ENCODE data around the gene NTN1.

DNA sequence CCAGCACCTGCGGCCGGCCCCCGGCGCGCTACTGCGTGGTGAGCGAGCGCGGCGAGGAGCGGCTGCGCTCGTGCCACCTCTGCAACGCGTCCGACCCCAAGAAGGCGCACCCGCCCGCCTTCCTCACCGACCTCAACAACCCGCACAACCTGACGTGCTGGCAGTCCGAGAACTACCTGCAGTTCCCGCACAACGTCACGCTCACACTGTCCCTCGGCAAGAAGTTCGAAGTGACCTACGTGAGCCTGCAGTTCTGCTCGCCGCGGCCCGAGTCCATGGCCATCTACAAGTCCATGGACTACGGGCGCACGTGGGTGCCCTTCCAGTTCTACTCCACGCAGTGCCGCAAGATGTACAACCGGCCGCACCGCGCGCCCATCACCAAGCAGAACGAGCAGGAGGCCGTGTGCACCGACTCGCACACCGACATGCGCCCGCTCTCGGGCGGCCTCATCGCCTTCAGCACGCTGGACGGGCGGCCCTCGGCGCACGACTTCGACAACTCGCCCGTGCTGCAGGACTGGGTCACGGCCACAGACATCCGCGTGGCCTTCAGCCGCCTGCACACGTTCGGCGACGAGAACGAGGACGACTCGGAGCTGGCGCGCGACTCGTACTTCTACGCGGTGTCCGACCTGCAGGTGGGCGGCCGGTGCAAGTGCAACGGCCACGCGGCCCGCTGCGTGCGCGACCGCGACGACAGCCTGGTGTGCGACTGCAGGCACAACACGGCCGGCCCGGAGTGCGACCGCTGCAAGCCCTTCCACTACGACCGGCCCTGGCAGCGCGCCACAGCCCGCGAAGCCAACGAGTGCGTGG, 1.5 kb downstream of the NTN1 start:
- no peak for TF ChIP-seq EZH2 (IDR thresholded peaks at IDR 0.05)
- no peak for TF ChIP-seq POLR2A (IDR thresholded peaks at IDR 0.05; ENCODE audit: borderline replicate concordance, extremely low read depth, insufficient read depth, insufficient read length)
- TF ChIP-seq, protein P1, sequence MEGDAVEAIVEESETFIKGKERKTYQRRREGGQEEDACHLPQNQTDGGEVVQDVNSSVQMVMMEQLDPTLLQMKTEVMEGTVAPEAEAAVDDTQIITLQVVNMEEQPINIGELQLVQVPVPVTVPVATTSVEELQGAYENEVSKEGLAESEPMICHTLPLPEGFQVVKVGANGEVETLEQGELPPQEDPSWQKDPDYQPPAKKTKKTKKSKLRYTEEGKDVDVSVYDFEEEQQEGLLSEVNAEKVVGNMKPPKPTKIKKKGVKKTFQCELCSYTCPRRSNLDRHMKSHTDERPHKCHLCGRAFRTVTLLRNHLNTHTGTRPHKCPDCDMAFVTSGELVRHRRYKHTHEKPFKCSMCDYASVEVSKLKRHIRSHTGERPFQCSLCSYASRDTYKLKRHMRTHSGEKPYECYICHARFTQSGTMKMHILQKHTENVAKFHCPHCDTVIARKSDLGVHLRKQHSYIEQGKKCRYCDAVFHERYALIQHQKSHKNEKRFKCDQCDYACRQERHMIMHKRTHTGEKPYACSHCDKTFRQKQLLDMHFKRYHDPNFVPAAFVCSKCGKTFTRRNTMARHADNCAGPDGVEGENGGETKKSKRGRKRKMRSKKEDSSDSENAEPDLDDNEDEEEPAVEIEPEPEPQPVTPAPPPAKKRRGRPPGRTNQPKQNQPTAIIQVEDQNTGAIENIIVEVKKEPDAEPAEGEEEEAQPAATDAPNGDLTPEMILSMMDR (IDR thresholded peaks at IDR 0.05 in 2 of 3, conservative IDR thresholded peaks at IDR 0.05 in 1 of 3; ENCODE audit: borderline replicate concordance in 1 of 3, insufficient read depth in 1 of 3, low read depth in 2 of 3, low read length in 2 of 3): no peak
- TF ChIP-seq, protein P2, sequence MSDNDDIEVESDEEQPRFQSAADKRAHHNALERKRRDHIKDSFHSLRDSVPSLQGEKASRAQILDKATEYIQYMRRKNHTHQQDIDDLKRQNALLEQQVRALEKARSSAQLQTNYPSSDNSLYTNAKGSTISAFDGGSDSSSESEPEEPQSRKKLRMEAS (IDR thresholded peaks at IDR 0.05): no peak
- no peak for TF ChIP-seq JUND (IDR thresholded peaks at IDR 0.05)
- TF ChIP-seq ELF1 (IDR thresholded peaks at IDR 0.05; ENCODE audit: borderline replicate concordance, low read depth): no peak
- TF ChIP-seq TCF7L2 (IDR thresholded peaks at IDR 0.05; ENCODE audit: borderline replicate concordance, extremely low read depth, insufficient read depth, insufficient read length): no peak
- TF ChIP-seq YY1 (IDR thresholded peaks at IDR 0.05; ENCODE audit: extremely low read depth, insufficient replicate concordance, low read depth, low read length): no peak
- TF ChIP-seq POLR2AphosphoS5 (IDR thresholded peaks at IDR 0.05; ENCODE audit: low read depth, low read length): no peak
- TF ChIP-seq, protein P3, sequence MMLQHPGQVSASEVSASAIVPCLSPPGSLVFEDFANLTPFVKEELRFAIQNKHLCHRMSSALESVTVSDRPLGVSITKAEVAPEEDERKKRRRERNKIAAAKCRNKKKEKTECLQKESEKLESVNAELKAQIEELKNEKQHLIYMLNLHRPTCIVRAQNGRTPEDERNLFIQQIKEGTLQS (IDR thresholded peaks at IDR 0.05): no peak

All from HCT116 (cell line).